Hepatocyte (in vitro differentiated cells): Measurements from ENCODE around the gene SUPT3H. TPM values are rescaled to one million over a fixed set of nuclear protein-coding genes. Genes with fewer than 3 reads are reported as not detected.
"Not testable (repeated sequence)": the region's sequence is repeated elsewhere in the genome, so short reads cannot be mapped to it uniquely, and the experiment has no call there.

ENCODE experiments used
- DNase-seq: peaks from one replicate; pipeline ENCODE4 v3.0.0-alpha.2; 2016; ENCODE audit warnings: low spot score
- H2AFZ ChIP-seq: fragments of 200-600 bp; sonication (generic); 2 replicates; pipeline ENCODE4 v1.6.0; 2016; ENCODE audit warnings: antibody characterized with exemption, mild to moderate bottlenecking
- H3K27ac ChIP-seq: fragments of 200-600 bp; sonication (generic); 2 replicates; pipeline ENCODE4 v1.5.1; 2016; ENCODE audit warnings: mild to moderate bottlenecking
- H3K27me3 ChIP-seq: fragments of 200-600 bp; sonication (generic); 2 replicates; pipeline ENCODE4 v1.6.1; 2016
- H3K36me3 ChIP-seq: fragments of 200-600 bp; sonication (generic); replicated peaks from 2 replicates; pipeline ENCODE4 v1.5.1; 2016; ENCODE audit warnings: low read depth; ENCODE audit not compliant: insufficient read depth
- H3K4me1 ChIP-seq: fragments of 200-600 bp; sonication (generic); 2 replicates; pipeline ENCODE4 v1.5.1; 2016; ENCODE audit warnings: mild to moderate bottlenecking, moderate library complexity; ENCODE audit not compliant: insufficient read depth
- H3K4me2 ChIP-seq: fragments of 200-600 bp; sonication (generic); 2 replicates; pipeline ENCODE4 v1.6.0; 2016
- H3K4me3 ChIP-seq: fragments of 200-600 bp; sonication (generic); 2 replicates; pipeline ENCODE4 v1.5.1; 2016; ENCODE audit warnings: mild to moderate bottlenecking
- H3K79me2 ChIP-seq: fragments of 200-600 bp; sonication (generic); 2 replicates; pipeline ENCODE4 v1.6.0; 2017; ENCODE audit warnings: mild to moderate bottlenecking
- H3K9me2 ChIP-seq: fragments of 200-600 bp; sonication (generic); replicated peaks from 2 replicates; pipeline ENCODE4 v1.6.0; 2017; ENCODE audit warnings: mild to moderate bottlenecking; ENCODE audit not compliant: insufficient read depth
- H3K9me3 ChIP-seq: fragments of 200-600 bp; sonication (generic); 2 replicates; pipeline ENCODE4 v1.5.1; 2016; ENCODE audit warnings: low read depth, mild to moderate bottlenecking
- H4K20me1 ChIP-seq: fragments of 200-600 bp; sonication (generic); 2 replicates; pipeline ENCODE4 v1.6.0; 2016; ENCODE audit warnings: mild to moderate bottlenecking; ENCODE audit not compliant: insufficient read depth, poor library complexity, severe bottlenecking
- EZH2 ChIP-seq: fragments of 200-600 bp; sonication (generic); IDR thresholded peaks from 2 replicates; pipeline ENCODE4 v1.6.1; 2016; ENCODE audit warnings: antibody characterized with exemption, mild to moderate bottlenecking, borderline replicate concordance
- EZH2phosphoT487 ChIP-seq: fragments of 200-600 bp; sonication (generic); IDR thresholded peaks from one replicate; pipeline ENCODE4 v1.6.1; 2018; ENCODE audit warnings: antibody characterized with exemption, mild to moderate bottlenecking, low read depth, moderate library complexity; ENCODE audit not compliant: unreplicated experiment, severe bottlenecking
- WGBS: methylation state at CpG from one replicate; pipeline ENCODE4 v1.1.6; 2016; ENCODE audit warnings: low lambda C conversion rate; ENCODE audit errors: missing lambda C conversion rate; 5-methylcytosine and 5-hydroxymethylcytosine counted together
- polyA plus RNA-seq: library from polyadenylated mRNA; unstranded; fragments of >200 nt; fragmentation: Nextera tagmentation; extraction: Ambion mirVana; gene quantifications from 2 replicates; pipeline ENCODE4 v1.2.1, GENCODE V29; 2016
- total RNA-seq: library from RNA; depleted of rRNA; stranded (reverse); fragments of >200 nt; gene quantifications from 2 replicates; pipeline ENCODE4 v1.2.3, GENCODE V29; 2014
- TF ChIP-seq, protein P1 (sequence below): fragments of 200-600 bp; sonication (generic); IDR thresholded peaks from 2 replicates; pipeline ENCODE4 v1.5.1; 2016; ENCODE audit warnings: antibody characterized with exemption, mild to moderate bottlenecking; ENCODE audit not compliant: poor library complexity

SUPT3H gene
- total and polyA plus RNA-seq, 2 experiments from 2014 or later, result 6.8 to 7.7 TPM

DNA sequence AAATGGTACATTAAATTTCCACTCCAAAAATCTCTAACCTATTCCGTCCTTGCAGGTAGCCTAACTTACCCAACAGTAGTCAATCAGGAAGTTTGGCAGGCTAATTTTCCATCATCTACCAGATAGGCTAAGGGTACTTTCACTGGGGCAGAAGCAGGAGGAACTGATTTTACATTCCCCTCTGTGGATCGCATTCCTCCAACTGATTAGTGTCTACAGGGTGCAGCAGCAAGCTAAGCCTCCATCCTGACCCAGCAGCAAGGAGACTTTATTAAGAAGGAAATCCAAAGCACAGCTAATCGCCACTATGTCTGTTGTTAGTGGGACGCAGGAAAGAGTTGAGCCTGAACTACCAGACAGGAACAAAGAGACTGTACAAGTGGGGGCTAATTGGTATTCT lies 192.8 kb downstream of the SUPT3H start:
- no peaks in the 10 kb centered on the region for H3K9me2 ChIP-seq
- no peak overlapping the region for H3K4me2 ChIP-seq
- H4K20me1 ChIP-seq, result no peaks in the 10 kb centered on the region
- H3K27me3 ChIP-seq, result no peaks in the 10 kb centered on the region
- no peak overlapping the region for H2AFZ ChIP-seq
- H3K4me3 ChIP-seq, result no peak overlapping the region
- no peaks in the 10 kb centered on the region for H3K4me1 ChIP-seq
- TF ChIP-seq EZH2 (no peak), EZH2phosphoT487 (no peak)
- TF ChIP-seq, protein P1, sequence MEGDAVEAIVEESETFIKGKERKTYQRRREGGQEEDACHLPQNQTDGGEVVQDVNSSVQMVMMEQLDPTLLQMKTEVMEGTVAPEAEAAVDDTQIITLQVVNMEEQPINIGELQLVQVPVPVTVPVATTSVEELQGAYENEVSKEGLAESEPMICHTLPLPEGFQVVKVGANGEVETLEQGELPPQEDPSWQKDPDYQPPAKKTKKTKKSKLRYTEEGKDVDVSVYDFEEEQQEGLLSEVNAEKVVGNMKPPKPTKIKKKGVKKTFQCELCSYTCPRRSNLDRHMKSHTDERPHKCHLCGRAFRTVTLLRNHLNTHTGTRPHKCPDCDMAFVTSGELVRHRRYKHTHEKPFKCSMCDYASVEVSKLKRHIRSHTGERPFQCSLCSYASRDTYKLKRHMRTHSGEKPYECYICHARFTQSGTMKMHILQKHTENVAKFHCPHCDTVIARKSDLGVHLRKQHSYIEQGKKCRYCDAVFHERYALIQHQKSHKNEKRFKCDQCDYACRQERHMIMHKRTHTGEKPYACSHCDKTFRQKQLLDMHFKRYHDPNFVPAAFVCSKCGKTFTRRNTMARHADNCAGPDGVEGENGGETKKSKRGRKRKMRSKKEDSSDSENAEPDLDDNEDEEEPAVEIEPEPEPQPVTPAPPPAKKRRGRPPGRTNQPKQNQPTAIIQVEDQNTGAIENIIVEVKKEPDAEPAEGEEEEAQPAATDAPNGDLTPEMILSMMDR, result no peak
- H3K79me2 ChIP-seq, result no peaks in the 10 kb centered on the region
- no peaks in the 10 kb centered on the region for H3K36me3 ChIP-seq
- DNase-seq, result no peak
- H3K9me3 ChIP-seq, result no peaks in the 10 kb centered on the region
- H3K27ac ChIP-seq, result no peak overlapping the region
- 94% methylated on average over 4 of the region's 4 CpGs for WGBS

DNA sequence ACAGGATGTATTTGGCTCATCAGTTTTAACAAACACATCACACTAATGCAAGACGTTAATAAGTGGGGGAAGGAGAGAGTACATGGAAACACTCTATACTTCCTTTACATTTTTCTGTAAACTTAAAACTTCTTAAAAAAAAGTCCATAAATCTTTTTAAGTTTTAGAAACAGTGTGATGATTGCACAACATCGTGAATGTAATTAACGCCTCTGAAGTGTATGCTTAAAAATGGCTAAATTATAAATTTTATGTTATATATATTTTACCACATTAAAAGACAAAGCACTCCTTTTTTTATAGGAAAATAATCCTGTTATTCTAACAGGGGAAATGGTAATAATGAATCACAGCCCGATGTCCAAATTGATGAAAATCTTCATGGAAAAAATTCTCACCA lies 193.7 kb downstream of the SUPT3H start:
- Histone ChIP-seq H2AFZ (no peak overlapping the region), H3K4me3 (no peak overlapping the region), H3K27me3 (no peaks in the 10 kb centered on the region), H3K4me1 (no peaks in the 10 kb centered on the region), H3K9me2 (no peaks in the 10 kb centered on the region), H3K79me2 (no peaks in the 10 kb centered on the region), H3K4me2 (no peak overlapping the region), H3K36me3 (no peaks in the 10 kb centered on the region), H4K20me1 (no peaks in the 10 kb centered on the region), H3K9me3 (no peaks in the 10 kb centered on the region), H3K27ac (no peak overlapping the region)
- TF ChIP-seq, protein P1, result no peak
- TF ChIP-seq EZH2phosphoT487 (no peak), EZH2 (no peak)
- DNase-seq, result no peak
- WGBS, result 94% methylated on average over 4 of the region's 4 CpGs

DNA sequence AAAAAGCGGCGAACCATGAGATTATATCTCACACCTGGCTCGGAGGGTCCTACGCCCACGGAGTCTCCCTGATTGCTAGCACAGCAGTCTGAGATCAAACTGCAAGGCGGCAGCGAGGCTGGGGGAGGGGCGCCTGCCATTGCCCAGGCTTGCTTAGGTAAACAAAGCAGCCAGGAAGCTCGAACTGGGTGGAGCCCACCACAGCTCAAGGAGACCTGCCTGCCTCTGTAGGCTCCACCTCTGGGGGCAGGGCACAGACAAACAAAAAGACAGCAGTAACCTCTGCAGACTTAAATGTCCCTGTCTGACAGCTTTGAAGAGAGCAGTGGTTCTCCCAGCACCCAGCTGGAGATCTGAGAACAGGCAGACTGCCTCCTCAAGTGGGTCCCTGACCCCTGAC lies 201.4 kb downstream of the SUPT3H start:
- not testable (repeated sequence) for H3K36me3 ChIP-seq, H3K4me3 ChIP-seq, H3K9me2 ChIP-seq, H3K27me3 ChIP-seq, H3K9me3 ChIP-seq, H2AFZ ChIP-seq, H3K4me1 ChIP-seq, DNase-seq, H3K4me2 ChIP-seq, H3K27ac ChIP-seq, H4K20me1 ChIP-seq, H3K79me2 ChIP-seq
- 48% methylated on average over 9 of the region's 9 CpGs for WGBS

DNA sequence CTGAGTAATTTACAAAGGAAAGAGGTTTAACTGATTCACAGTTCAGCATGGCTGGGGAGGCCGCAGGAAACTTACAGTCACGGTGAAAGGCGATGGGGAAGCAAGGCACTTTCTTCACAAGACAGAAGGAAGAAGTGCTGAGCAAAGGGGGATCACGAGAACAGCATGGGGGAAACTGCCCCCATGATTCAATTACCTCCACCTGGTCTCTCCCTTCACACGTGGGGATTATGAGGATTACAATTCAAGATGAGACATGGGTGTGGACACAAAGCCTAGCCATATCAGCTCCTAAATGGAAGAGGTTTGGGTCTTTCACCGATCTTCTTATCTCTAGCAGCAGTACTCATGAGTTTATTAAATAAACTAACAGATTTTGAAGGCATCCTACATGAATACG lies 202.5 kb downstream of the SUPT3H start:
- TF ChIP-seq EZH2 (no peak), EZH2phosphoT487 (no peak)
- TF ChIP-seq, protein P1, result no peak
- H3K4me3 ChIP-seq, result no peak overlapping the region
- no peaks in the 10 kb centered on the region for H3K4me1 ChIP-seq
- H3K79me2 ChIP-seq, result no peaks in the 10 kb centered on the region
- H2AFZ ChIP-seq, result no peak overlapping the region
- no peaks in the 10 kb centered on the region for H4K20me1 ChIP-seq
- no peaks in the 10 kb centered on the region for H3K36me3 ChIP-seq
- WGBS, result 73% methylated on average over 7 of the region's 7 CpGs
- H3K9me2 ChIP-seq, result no peaks in the 10 kb centered on the region
- no peak for DNase-seq
- no peak overlapping the region for H3K27ac ChIP-seq
- no peak overlapping the region for H3K4me2 ChIP-seq
- no peaks in the 10 kb centered on the region for H3K27me3 ChIP-seq
- H3K9me3 ChIP-seq, result no peaks in the 10 kb centered on the region
